ENCODE data around the gene C6orf163.

Gene C6orf163

DNA sequence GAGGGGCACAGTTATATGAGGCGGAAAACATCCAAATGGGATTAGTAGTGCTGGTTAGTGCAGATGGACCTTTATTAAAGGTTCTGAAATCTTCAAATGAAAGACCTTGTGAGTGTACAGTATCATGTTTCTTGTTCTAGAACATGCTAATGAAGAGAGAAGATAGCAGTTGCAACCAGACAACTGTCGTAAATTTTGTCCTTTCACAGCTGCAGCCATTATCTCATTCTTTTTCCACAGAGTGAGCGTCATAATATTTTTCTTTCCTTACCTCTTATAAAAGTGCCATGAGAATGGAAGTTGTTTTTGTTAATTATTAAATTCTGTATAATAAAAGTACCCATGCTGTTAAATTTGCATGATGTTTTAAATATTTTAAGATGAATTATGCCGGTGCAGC is 4.4 kb upstream of the C6orf163 start:
- Histone ChIP-seq H3K4me1 (ENCODE audit: insufficient read depth, low read length) (no peaks in the 10 kb centered on the region), H3K27ac (ENCODE audit: low read length) (no peak overlapping the region), H4K20me1 (ENCODE audit: insufficient read depth, low read length) (peaks cover 2% of the 10 kb centered on the region; the same call in 1 of the 2 replicates), H3K4me3 (ENCODE audit: low read depth in 1 of 2, low read length in 2 of 2) (no peak overlapping the region), H3K27me3 (ENCODE audit: insufficient read depth, low read length, poor library complexity) (no peaks in the 10 kb centered on the region), H2AFZ (ENCODE audit: low read depth, low read length) (no peak overlapping the region), H3K9me3 (ENCODE audit: insufficient read depth, low read length, severe bottlenecking) (no peaks in the 10 kb centered on the region), H3K79me2 (ENCODE audit: insufficient read depth, low read length) (peaks cover 3% of the 10 kb centered on the region; the same call in 1 of the 2 replicates), H3K4me2 (ENCODE audit: insufficient read depth, low read length) (no peak overlapping the region), H3K36me3 (ENCODE audit: insufficient read depth, low read length) (peaks cover 7% of the 10 kb centered on the region; the same call in 1 of the 2 replicates), H3K9ac (ENCODE audit: low read depth, low read length) (no peak overlapping the region)
- no peak for ATAC-seq (ENCODE audit: insufficient read depth, low read depth)
- DNase-seq, result no peak
- TF ChIP-seq EZH2 (IDR thresholded peaks at IDR 0.05; ENCODE audit: borderline replicate concordance, low read depth, low read length, severe bottlenecking), result no peak
- TF ChIP-seq, protein P1, sequence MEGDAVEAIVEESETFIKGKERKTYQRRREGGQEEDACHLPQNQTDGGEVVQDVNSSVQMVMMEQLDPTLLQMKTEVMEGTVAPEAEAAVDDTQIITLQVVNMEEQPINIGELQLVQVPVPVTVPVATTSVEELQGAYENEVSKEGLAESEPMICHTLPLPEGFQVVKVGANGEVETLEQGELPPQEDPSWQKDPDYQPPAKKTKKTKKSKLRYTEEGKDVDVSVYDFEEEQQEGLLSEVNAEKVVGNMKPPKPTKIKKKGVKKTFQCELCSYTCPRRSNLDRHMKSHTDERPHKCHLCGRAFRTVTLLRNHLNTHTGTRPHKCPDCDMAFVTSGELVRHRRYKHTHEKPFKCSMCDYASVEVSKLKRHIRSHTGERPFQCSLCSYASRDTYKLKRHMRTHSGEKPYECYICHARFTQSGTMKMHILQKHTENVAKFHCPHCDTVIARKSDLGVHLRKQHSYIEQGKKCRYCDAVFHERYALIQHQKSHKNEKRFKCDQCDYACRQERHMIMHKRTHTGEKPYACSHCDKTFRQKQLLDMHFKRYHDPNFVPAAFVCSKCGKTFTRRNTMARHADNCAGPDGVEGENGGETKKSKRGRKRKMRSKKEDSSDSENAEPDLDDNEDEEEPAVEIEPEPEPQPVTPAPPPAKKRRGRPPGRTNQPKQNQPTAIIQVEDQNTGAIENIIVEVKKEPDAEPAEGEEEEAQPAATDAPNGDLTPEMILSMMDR (IDR thresholded peaks at IDR 0.05; ENCODE audit: borderline replicate concordance, extremely low read depth, low read length, poor library complexity, severe bottlenecking), result no peak

DNA sequence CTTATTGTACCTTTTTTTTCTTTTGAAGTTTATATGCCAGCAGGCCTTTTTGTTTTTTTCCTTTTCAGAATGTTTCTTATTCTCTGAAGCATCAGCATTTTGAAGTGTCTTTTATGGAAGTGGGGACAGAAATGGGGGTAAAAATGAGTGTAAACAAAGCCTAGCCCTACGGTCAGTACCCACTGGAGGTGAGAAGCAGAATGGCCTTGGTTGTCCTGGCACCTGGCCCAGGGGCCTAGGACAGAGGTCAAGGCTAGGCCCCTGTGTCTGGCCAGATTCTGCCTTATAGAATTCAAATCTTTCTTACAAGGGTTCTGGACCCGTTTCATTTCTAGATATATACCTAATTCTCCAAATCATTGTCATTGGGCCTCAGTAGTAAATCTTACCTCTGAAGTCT is 3.5 kb upstream of the C6orf163 start:
- H2AFZ ChIP-seq (ENCODE audit: low read depth, low read length), result no peak overlapping the region
- H3K9me3 ChIP-seq (ENCODE audit: insufficient read depth, low read length, severe bottlenecking), result no peaks in the 10 kb centered on the region
- H3K9ac ChIP-seq (ENCODE audit: low read depth, low read length), result no peak overlapping the region
- peaks cover 7% of the 10 kb centered on the region; the same call in 1 of the 2 replicates for H3K36me3 ChIP-seq (ENCODE audit: insufficient read depth, low read length)
- no peak overlapping the region for H3K4me3 ChIP-seq (ENCODE audit: low read depth in 1 of 2, low read length in 2 of 2)
- TF ChIP-seq, protein P1 (IDR thresholded peaks at IDR 0.05; ENCODE audit: borderline replicate concordance, extremely low read depth, low read length, poor library complexity, severe bottlenecking), result no peak
- TF ChIP-seq EZH2 (IDR thresholded peaks at IDR 0.05; ENCODE audit: borderline replicate concordance, low read depth, low read length, severe bottlenecking), result no peak
- H3K27ac ChIP-seq (ENCODE audit: low read length), result no peak overlapping the region
- H3K27me3 ChIP-seq (ENCODE audit: insufficient read depth, low read length, poor library complexity), result no peaks in the 10 kb centered on the region
- peaks cover 3% of the 10 kb centered on the region; the same call in 1 of the 2 replicates for H3K79me2 ChIP-seq (ENCODE audit: insufficient read depth, low read length)
- peaks cover 2% of the 10 kb centered on the region; the same call in 1 of the 2 replicates for H4K20me1 ChIP-seq (ENCODE audit: insufficient read depth, low read length)
- ATAC-seq (ENCODE audit: insufficient read depth, low read depth), result no peak
- DNase-seq, result no peak
- no peaks in the 10 kb centered on the region for H3K4me1 ChIP-seq (ENCODE audit: insufficient read depth, low read length)
- H3K4me2 ChIP-seq (ENCODE audit: insufficient read depth, low read length), result no peak overlapping the region

DNA sequence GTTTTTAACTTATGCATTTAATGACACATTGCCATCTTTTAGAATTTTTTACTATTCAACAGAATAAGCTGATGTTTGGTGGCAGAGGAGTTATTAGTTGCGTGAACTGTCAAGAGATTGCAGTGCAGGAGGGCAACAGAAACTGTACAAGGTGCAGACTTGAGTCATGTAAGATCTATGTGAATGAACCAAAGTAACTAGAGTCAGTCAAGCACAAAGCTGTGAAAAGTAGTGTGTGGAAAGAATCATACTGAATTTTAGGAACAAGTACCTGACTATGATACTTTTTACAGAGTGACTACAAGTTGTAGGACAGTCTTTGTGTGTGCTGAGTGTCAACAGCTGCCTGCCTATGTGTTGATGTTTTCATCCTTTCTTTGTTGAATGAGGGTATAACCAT is 2.7 kb upstream of the C6orf163 start:
- no peak for DNase-seq
- no peaks in the 10 kb centered on the region for H3K27me3 ChIP-seq (ENCODE audit: insufficient read depth, low read length, poor library complexity)
- no peak overlapping the region for H2AFZ ChIP-seq (ENCODE audit: low read depth, low read length)
- no peak for ATAC-seq (ENCODE audit: insufficient read depth, low read depth)
- H3K9me3 ChIP-seq (ENCODE audit: insufficient read depth, low read length, severe bottlenecking), result no peaks in the 10 kb centered on the region
- H3K36me3 ChIP-seq (ENCODE audit: insufficient read depth, low read length), result peaks cover 7% of the 10 kb centered on the region; the same call in 1 of the 2 replicates
- no peak overlapping the region for H3K4me3 ChIP-seq (ENCODE audit: low read depth in 1 of 2, low read length in 2 of 2)
- H3K4me2 ChIP-seq (ENCODE audit: insufficient read depth, low read length), result no peak overlapping the region
- H3K9ac ChIP-seq (ENCODE audit: low read depth, low read length), result no peak overlapping the region
- H3K79me2 ChIP-seq (ENCODE audit: insufficient read depth, low read length), result no peaks in the 10 kb centered on the region
- H3K27ac ChIP-seq (ENCODE audit: low read length), result no peak overlapping the region
- no peaks in the 10 kb centered on the region for H3K4me1 ChIP-seq (ENCODE audit: insufficient read depth, low read length)
- TF ChIP-seq EZH2 (IDR thresholded peaks at IDR 0.05; ENCODE audit: borderline replicate concordance, low read depth, low read length, severe bottlenecking), result no peak
- no peaks in the 10 kb centered on the region for H4K20me1 ChIP-seq (ENCODE audit: insufficient read depth, low read length)

DNA sequence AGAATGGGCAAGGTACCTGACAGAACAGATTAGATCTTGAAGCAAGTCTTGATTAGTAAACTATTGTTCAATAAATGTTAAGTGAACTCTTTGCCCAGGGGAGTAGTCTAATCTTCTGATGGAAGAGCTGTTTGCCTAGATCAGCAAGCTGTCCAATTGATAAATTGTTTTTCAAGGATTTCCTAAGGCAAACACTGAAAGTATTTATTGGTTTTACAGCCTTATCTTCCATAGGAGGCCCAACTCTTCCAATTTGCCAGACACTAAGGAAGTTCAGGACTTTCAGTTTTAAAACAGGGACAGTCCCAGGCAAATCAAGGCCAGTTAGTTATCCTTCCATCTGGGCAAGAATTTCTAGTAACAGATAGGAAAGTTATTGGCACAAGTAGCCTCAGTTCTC is 1.8 kb upstream of the C6orf163 start:
- H3K9ac ChIP-seq (ENCODE audit: low read depth, low read length), result no peak overlapping the region
- no peaks in the 10 kb centered on the region for H3K9me3 ChIP-seq (ENCODE audit: insufficient read depth, low read length, severe bottlenecking)
- no peaks in the 10 kb centered on the region for H3K4me1 ChIP-seq (ENCODE audit: insufficient read depth, low read length)
- H4K20me1 ChIP-seq (ENCODE audit: insufficient read depth, low read length), result no peaks in the 10 kb centered on the region
- H3K27ac ChIP-seq (ENCODE audit: low read length), result no peak overlapping the region
- no peaks in the 10 kb centered on the region for H3K27me3 ChIP-seq (ENCODE audit: insufficient read depth, low read length, poor library complexity)
- H3K4me2 ChIP-seq (ENCODE audit: insufficient read depth, low read length), result no peak overlapping the region
- H3K79me2 ChIP-seq (ENCODE audit: insufficient read depth, low read length), result no peaks in the 10 kb centered on the region
- ATAC-seq (ENCODE audit: insufficient read depth, low read depth) (no peak), DNase-seq (no peak)
- peaks cover 7% of the 10 kb centered on the region; the same call in 1 of the 2 replicates for H3K36me3 ChIP-seq (ENCODE audit: insufficient read depth, low read length)
- H2AFZ ChIP-seq (ENCODE audit: low read depth, low read length), result no peak overlapping the region
- no peak overlapping the region for H3K4me3 ChIP-seq (ENCODE audit: low read depth in 1 of 2, low read length in 2 of 2)
- TF ChIP-seq, protein P1 (IDR thresholded peaks at IDR 0.05; ENCODE audit: borderline replicate concordance, extremely low read depth, low read length, poor library complexity, severe bottlenecking), result no peak
- TF ChIP-seq EZH2 (IDR thresholded peaks at IDR 0.05; ENCODE audit: borderline replicate concordance, low read depth, low read length, severe bottlenecking), result no peak
